Measurements from ENCODE around the gene ABLIM3. TPM values are rescaled to one million over a fixed set of nuclear protein-coding genes. Genes with fewer than 3 reads are reported as not detected.
A peak's percentile ranks its signal among the peaks of the same experiment; 100 is the strongest.
"Not testable (repeated sequence)": the region's sequence is repeated elsewhere in the genome, so short reads cannot be mapped to it uniquely, and the experiment has no call there.

The ABLIM3 gene
- total and polyA plus RNA-seq, 12 donors: 53.6 to 189 (median 103) TPM

DNA sequence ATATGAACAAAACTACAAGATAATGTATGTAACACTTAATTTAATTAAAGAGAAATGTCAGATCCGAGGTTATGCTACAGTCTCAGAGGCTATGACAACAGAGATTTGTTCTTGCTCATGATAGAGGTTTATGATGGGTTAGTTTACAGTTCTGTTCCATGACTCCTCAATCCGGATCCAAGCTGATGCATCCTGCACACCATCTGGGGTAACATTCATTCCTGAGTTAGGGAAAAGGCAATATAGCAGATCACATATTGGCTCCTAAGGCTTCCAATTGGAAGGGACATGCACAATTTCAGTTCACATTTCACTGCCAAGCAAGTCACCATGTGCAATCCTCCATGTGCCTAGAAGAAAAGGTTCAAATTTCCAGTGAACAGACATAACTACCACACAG is 40.4 kb downstream of the ABLIM3 start:
- Histone ChIP-seq H3K36me3 (peaks cover 0 to 33% (median 10%) of the 10 kb centered on the region in 9 donors), H3K9me3 (no peaks in the 10 kb centered on the region), H3K27me3 (no peaks in the 10 kb centered on the region), H3K4me1 (peaks cover 0 to 68% (median 32%) of the 10 kb centered on the region in 9 donors), H3K27ac (peak overlapping the region in 1 of 10 donors; percentile 12), H3K4me3 (no peak overlapping the region)
- intact Hi-C loops (cut with DNase I): loop anchor here in 1 of 10 donors (5.0 kb wide), 1 partner anchor 341 kb away; no protein-coding TSS in a partner anchor
- no peak for DNase-seq
- ATAC-seq: no peak
- WGBS, 2 donors: 77 to 88% methylated on average over 2 of the region's 2 CpGs
- TF ChIP-seq CTCF (IDR thresholded peaks at IDR 0.05): no peak

- Histone ChIP-seq H3K9me3 (no peaks in the 10 kb centered on the region), H3K27me3 (no peaks in the 10 kb centered on the region), H3K27ac (no peak overlapping the region), H3K36me3 (peaks cover 0 to 33% (median 10%) of the 10 kb centered on the region in 9 donors), H3K4me3 (no peak overlapping the region), H3K4me1 (peaks cover 0 to 63% (median 27%) of the 10 kb centered on the region in 9 donors)
- intact Hi-C loops (cut with DNase I): loop anchor here in 1 of 10 donors (5.0 kb wide), 1 partner anchor 340 kb away; no protein-coding TSS in a partner anchor
- 87 to 98% methylated on average over 1 of the region's 1 CpG for WGBS, 2 donors
- ATAC-seq: no peak
- TF ChIP-seq CTCF (IDR thresholded peaks at IDR 0.05): no peak
- no peak for DNase-seq
Observed at GRCh38 chr5:149182241-149182640, 40.9 kb downstream of the ABLIM3 start.

- intact Hi-C loops (cut with DNase I): no loop called here
- Histone ChIP-seq H3K9me3 (no peaks in the 10 kb centered on the region), H3K4me3 (no peak overlapping the region), H3K27me3 (no peaks in the 10 kb centered on the region), H3K36me3 (peaks cover 0 to 33% (median 10%) of the 10 kb centered on the region in 9 donors), H3K27ac (peak overlapping the region in 6 of 10 donors; percentile 25 to 66 (median 51)), H3K4me1 (peaks cover 0 to 36% (median 18%) of the 10 kb centered on the region in 9 donors)
- ATAC-seq (peak in 4 of 8 donors; percentile 29 to 87 (median 55)), DNase-seq (no peak)
- TF ChIP-seq CTCF (IDR thresholded peaks at IDR 0.05): no peak
- 60 to 65% methylated on average over 3 of the region's 3 CpGs for WGBS, 2 donors
Observed at GRCh38 chr5:149185067-149185466, 43.8 kb downstream of the ABLIM3 start.

DNA sequence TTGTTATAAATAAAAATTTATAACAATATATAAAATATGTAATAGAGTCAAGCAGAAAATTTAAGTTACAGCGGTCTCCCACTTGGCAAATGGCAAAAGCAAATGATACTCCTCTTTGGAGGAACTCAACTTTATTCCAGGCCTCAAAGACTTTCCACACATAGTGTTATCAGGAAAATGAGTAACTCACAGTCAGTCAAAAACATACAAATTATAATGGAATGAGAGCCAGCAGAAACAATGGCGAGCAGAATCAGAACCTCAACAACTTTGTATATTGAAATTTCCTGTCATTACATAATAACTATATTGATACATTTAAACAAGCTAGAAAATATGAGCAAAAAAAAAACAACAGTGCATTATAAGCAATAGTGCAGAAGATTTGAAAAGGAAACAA is 45.2 kb downstream of the ABLIM3 start:
- no peaks in the 10 kb centered on the region for H3K27me3 ChIP-seq
- DNase-seq (no peak), ATAC-seq (no peak)
- 66 to 91% methylated on average over 2 of the region's 2 CpGs for WGBS, 2 donors
- peak overlapping the region in 4 of 10 donors; percentile 25 to 49 (median 44) for H3K27ac ChIP-seq
- H3K4me3 ChIP-seq: no peak overlapping the region
- no peaks in the 10 kb centered on the region for H3K9me3 ChIP-seq
- H3K36me3 ChIP-seq: peaks cover 0 to 33% (median 10%) of the 10 kb centered on the region in 9 donors
- intact Hi-C loops (cut with DNase I): no loop called here
- TF ChIP-seq CTCF (IDR thresholded peaks at IDR 0.05): no peak
- H3K4me1 ChIP-seq: peaks cover 0 to 28% (median 19%) of the 10 kb centered on the region in 9 donors

- DNase-seq; H3K9me3 ChIP-seq; H3K4me3 ChIP-seq; H3K27me3 ChIP-seq; intact Hi-C loops (cut with DNase I); ATAC-seq: not testable (repeated sequence)
- Histone ChIP-seq H3K4me1 (peaks cover 0 to 37% (median 19%) of the 10 kb centered on the region in 9 donors), H3K27ac (peak overlapping the region in 4 of 10 donors; percentile 10 to 49 (median 26)), H3K36me3 (peaks cover 0 to 33% (median 10%) of the 10 kb centered on the region in 9 donors)
- 87 to 94% methylated on average over 10 of the region's 10 CpGs for WGBS, 2 donors
Observed at GRCh38 chr5:149187617-149188016, 46.3 kb downstream of the ABLIM3 start.
